Natural killer cell (primary cell): ENCODE results near the gene PLIN4. TPM values are rescaled to one million over a fixed set of nuclear protein-coding genes. Genes with fewer than 3 reads are reported as not detected.

ENCODE experiments used
- ATAC-seq, 3 donors: fragments of 150-1000 bp in 2 of 3; fragments of 200-7000 bp in 1 of 3; cut with Tn5 transposase; 1 replicate in 1 of 3; 2 replicates in 2 of 3; pipeline ENCODE4 v1.10.0; 2021; ENCODE audit warnings: mild to moderate bottlenecking in 2 of 3, moderate library complexity in 2 of 3
- DNase-seq, 2 donors: peaks; one replicate each; pipeline versions ENCODE4 v3.0.0 to v3.0.0-alpha.2; 2013 to 2021; ENCODE audit warnings: mixed read lengths in 1 of 2
- H3K27ac ChIP-seq: one replicate; pipeline ENCODE4 v1.5.1; 2013; ENCODE audit warnings: mild to moderate bottlenecking, low read length
- H3K27me3 ChIP-seq: one replicate; pipeline ENCODE4 v1.6.1; 2013; ENCODE audit warnings: low read length; ENCODE audit not compliant: control insufficient read depth, insufficient read depth
- H3K36me3 ChIP-seq: one replicate; pipeline ENCODE4 v1.6.1; 2013; ENCODE audit warnings: low read length; ENCODE audit not compliant: control insufficient read depth, insufficient read depth
- H3K4me1 ChIP-seq: one replicate; pipeline ENCODE4 v1.6.1; 2013; ENCODE audit warnings: low read length; ENCODE audit not compliant: control insufficient read depth, insufficient read depth
- H3K4me3 ChIP-seq: one replicate; pipeline ENCODE4 v1.5.1; 2013; ENCODE audit warnings: low read length
- H3K9me3 ChIP-seq: one replicate; pipeline ENCODE4 v1.6.1; 2013; ENCODE audit warnings: low read length; ENCODE audit not compliant: control insufficient read depth, insufficient read depth
- H3K27ac Mint-ChIP-seq, 2 donors: one replicate each; pipeline ENCODE4 v1.8.0; 2022; ENCODE audit warnings: mild to moderate bottlenecking in 2 of 2, mixed read lengths in 2 of 2, moderate library complexity in 1 of 2
- H3K27me3 Mint-ChIP-seq, 2 donors: one replicate each; pipeline ENCODE4 v1.8.0; 2022; ENCODE audit warnings: low read depth in 2 of 2, mixed read lengths in 2 of 2
- H3K36me3 Mint-ChIP-seq: one replicate; pipeline ENCODE4 v1.8.0; 2022; ENCODE audit warnings: mixed read lengths
- H3K4me1 Mint-ChIP-seq, 2 donors: one replicate each; pipeline ENCODE4 v1.8.0; 2022; ENCODE audit warnings: mixed read lengths in 2 of 2
- H3K4me3 Mint-ChIP-seq: one replicate; pipeline ENCODE4 v1.8.0; 2022; ENCODE audit warnings: mild to moderate bottlenecking, moderate library complexity, mixed read lengths
- H3K9me3 Mint-ChIP-seq, 2 donors: one replicate each; pipeline ENCODE4 v1.8.0; 2022; ENCODE audit warnings: mixed read lengths in 2 of 2
- WGBS: methylation state at CpG from one replicate; pipeline ENCODE4 v1.1.7; 2013; ENCODE audit warnings: missing lambda C conversion rate; ENCODE audit not compliant: insufficient coverage; 5-methylcytosine and 5-hydroxymethylcytosine counted together
- intact Hi-C: fragments of 100-400 bp; cut with micrococcal nuclease; formaldehyde crosslinking; loops from one replicate; pipeline ENCODE4 v1.14.2; 2022
- total RNA-seq, 4 donors: library from RNA; stranded (reverse); fragments of 120-200 nt in 1 of 4; gene quantifications; one replicate each; pipeline versions ENCODE4 v1.2.3 to v1.2.4, GENCODE V29; 2013 to 2022
- TF ChIP-seq, protein P1 (sequence below): fragments of 200-600 bp; IDR thresholded peaks from one replicate; pipeline ENCODE4 v1.8.0; 2022; ENCODE audit warnings: antibody characterized with exemption

Gene PLIN4
- total RNA-seq, 3 donors from 2014 or later (not counting 1 experiment from before 2014, with no cell fraction given), result 0.33 TPM; not detected in 2

DNA sequence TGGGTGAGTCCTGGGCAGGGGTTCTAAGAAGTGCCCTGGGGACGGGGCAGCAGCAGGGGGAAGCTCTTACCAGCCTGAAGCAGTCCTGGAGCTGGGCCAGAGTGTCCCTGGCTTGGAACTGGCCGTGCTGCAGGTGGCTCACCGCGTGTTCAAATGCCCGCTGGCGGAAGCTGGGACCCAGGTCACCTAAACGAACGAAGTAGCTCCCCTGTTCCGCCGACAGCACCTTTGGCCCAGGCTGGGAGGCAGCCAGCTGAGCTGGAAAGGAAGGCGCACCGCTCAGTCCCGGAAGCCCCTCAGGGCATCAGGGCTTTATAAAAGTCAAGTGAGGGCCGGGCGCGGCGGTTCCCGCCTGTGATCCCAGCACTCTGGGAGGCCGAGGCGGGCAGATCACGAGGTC, 9.6 kb downstream of the PLIN4 start:
- TF ChIP-seq, protein P1, sequence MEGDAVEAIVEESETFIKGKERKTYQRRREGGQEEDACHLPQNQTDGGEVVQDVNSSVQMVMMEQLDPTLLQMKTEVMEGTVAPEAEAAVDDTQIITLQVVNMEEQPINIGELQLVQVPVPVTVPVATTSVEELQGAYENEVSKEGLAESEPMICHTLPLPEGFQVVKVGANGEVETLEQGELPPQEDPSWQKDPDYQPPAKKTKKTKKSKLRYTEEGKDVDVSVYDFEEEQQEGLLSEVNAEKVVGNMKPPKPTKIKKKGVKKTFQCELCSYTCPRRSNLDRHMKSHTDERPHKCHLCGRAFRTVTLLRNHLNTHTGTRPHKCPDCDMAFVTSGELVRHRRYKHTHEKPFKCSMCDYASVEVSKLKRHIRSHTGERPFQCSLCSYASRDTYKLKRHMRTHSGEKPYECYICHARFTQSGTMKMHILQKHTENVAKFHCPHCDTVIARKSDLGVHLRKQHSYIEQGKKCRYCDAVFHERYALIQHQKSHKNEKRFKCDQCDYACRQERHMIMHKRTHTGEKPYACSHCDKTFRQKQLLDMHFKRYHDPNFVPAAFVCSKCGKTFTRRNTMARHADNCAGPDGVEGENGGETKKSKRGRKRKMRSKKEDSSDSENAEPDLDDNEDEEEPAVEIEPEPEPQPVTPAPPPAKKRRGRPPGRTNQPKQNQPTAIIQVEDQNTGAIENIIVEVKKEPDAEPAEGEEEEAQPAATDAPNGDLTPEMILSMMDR, result no peak
- Mint-ChIP-seq H3K4me3 (no peak overlapping the region), H3K27me3 (no peaks in the 10 kb centered on the region), H3K4me1 (peaks cover 6 to 12% of the 10 kb centered on the region in 2 donors), H3K9me3 (no peaks in the 10 kb centered on the region), H3K36me3 (no peaks in the 10 kb centered on the region), H3K27ac (no peak overlapping the region)
- Histone ChIP-seq H3K27ac (no peak overlapping the region), H3K36me3 (no peaks in the 10 kb centered on the region), H3K4me3 (no peak overlapping the region), H3K9me3 (no peaks in the 10 kb centered on the region), H3K27me3 (no peaks in the 10 kb centered on the region), H3K4me1 (no peaks in the 10 kb centered on the region)
- intact Hi-C loops, result no loop called here
- ATAC-seq, result no peak
- DNase-seq, result no peak
- WGBS, result 98% methylated on average over 18 of the region's 21 CpGs

DNA sequence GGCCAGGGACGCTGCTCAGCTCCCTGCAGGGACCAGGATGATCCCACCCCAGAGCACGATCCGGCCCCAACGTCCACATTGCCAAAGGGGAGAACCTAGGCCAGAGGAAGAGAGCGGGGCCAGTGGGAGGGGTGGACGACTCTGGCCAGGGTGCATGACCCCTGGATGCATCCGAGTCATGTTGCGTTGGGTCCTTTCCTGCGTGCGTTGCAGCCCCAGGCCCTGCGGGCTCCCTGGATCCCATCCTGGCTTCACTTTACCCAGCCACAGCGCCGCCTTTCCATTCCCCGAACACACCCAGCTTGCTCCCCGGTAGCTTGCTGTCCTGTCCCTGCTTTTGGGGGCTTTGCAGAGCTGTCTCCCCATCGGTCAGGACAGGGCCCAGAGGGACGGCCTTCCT, 10.5 kb downstream of the PLIN4 start:
- ATAC-seq (no peak), DNase-seq (no peak)
- no peak overlapping the region for H3K4me3 ChIP-seq
- no peaks in the 10 kb centered on the region for H3K4me1 ChIP-seq
- Mint-ChIP-seq H3K9me3 (no peaks in the 10 kb centered on the region), H3K27me3 (no peaks in the 10 kb centered on the region), H3K4me1 (peaks cover 6 to 12% of the 10 kb centered on the region in 2 donors), H3K27ac (no peak overlapping the region), H3K36me3 (no peaks in the 10 kb centered on the region), H3K4me3 (no peak overlapping the region)
- H3K9me3 ChIP-seq, result no peaks in the 10 kb centered on the region
- H3K36me3 ChIP-seq, result no peaks in the 10 kb centered on the region
- WGBS, result 94% methylated on average over 17 of the region's 17 CpGs
- intact Hi-C loops, result no loop called here
- no peak overlapping the region for H3K27ac ChIP-seq
- TF ChIP-seq, protein P1, result no peak
- no peaks in the 10 kb centered on the region for H3K27me3 ChIP-seq

- Histone ChIP-seq H3K9me3 (no peaks in the 10 kb centered on the region), H3K4me1 (no peaks in the 10 kb centered on the region), H3K27me3 (no peaks in the 10 kb centered on the region), H3K27ac (no peak overlapping the region), H3K36me3 (peaks cover 2% of the 10 kb centered on the region), H3K4me3 (no peak overlapping the region)
- no peaks in the 10 kb centered on the region for H3K36me3 Mint-ChIP-seq
- no peaks in the 10 kb centered on the region for H3K27me3 Mint-ChIP-seq
- peaks cover 6 to 12% of the 10 kb centered on the region in 2 donors for H3K4me1 Mint-ChIP-seq
- no peaks in the 10 kb centered on the region for H3K9me3 Mint-ChIP-seq
- no peak overlapping the region for H3K4me3 Mint-ChIP-seq
- intact Hi-C loops, result no loop called here
- TF ChIP-seq, protein P1, result no peak
- DNase-seq (no peak), ATAC-seq (no peak)
- H3K27ac Mint-ChIP-seq, result no peak overlapping the region
- WGBS, result 98% methylated on average over 12 of the region's 12 CpGs
Measured at GRCh38 chr19:4507150-4507452, 11.2 kb downstream of the PLIN4 start.

DNA sequence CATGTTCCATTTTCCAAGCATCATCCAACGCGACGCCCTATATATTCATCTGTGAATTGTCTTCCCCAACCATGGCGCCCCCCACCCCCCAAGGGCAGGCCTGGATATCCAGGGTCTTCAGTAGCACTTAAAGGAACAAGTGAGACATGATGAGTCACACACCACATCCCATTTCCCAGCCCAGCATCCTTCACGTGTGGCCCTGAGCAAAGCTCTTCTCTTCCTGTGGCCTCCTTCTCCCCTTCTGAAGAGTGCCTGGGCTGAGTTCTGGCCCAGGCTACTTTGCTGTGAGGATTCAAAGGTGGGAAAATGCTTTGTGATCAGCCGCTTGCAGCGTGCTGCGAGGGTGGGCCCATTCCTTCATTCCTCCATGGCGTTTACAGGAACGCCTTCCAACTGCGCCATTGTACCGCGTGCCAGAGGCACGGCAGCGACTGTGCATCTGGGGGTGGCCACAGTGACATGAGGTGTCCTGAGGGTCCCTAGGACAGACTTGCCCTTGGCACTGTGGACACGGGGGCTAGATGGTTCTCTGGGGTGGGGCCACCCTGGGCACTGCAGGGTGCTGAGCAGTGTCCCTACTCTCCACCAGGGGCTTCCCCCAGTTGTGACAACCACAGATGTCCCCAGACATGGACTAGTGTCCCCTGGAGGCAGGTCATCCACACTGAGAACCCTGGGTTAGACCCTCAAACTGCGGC, 11.7 kb downstream of the PLIN4 start:
- Histone ChIP-seq H3K9me3 (no peaks in the 10 kb centered on the region), H3K4me1 (no peaks in the 10 kb centered on the region), H3K27ac (no peak overlapping the region), H3K27me3 (no peaks in the 10 kb centered on the region), H3K36me3 (peaks cover 2% of the 10 kb centered on the region), H3K4me3 (no peak overlapping the region)
- H3K36me3 Mint-ChIP-seq, result no peaks in the 10 kb centered on the region
- no peak overlapping the region for H3K4me3 Mint-ChIP-seq
- intact Hi-C loops, result no loop called here
- TF ChIP-seq, protein P1, result no peak
- WGBS, result 90% methylated on average over 17 of the region's 17 CpGs
- H3K27me3 Mint-ChIP-seq, result no peaks in the 10 kb centered on the region
- H3K4me1 Mint-ChIP-seq, result peaks cover 6 to 12% of the 10 kb centered on the region in 2 donors
- no peak for ATAC-seq
- peak overlapping the region in 1 of 2 donors; percentile 50 for H3K27ac Mint-ChIP-seq
- no peak for DNase-seq
- H3K9me3 Mint-ChIP-seq, result no peaks in the 10 kb centered on the region
